T-helper 22 cell (primary cell): Measurements from ENCODE around the gene HPX.
A peak's percentile ranks its signal among the peaks of the same experiment; 100 is the strongest.

Experiments
- DNase-seq: peaks from one replicate; pipeline ENCODE4 v3.0.0-alpha.2; 2020; ENCODE audit warnings: low read depth

HPX gene

GRCh38 chr11:6458352-6459098 lies 17.7 kb upstream of the HPX start:
- DNase-seq, result no peak

- DNase-seq, result no peak
Measured at GRCh38 chr11:6457581-6458320, 17.0 kb upstream of the HPX start.

- DNase-seq, result no peak
Measured at GRCh38 chr11:6456361-6457073, 15.7 kb upstream of the HPX start.

- no peak for DNase-seq
Measured at GRCh38 chr11:6455070-6455469, 14.3 kb upstream of the HPX start.

- DNase-seq, result no peak
Measured at GRCh38 chr11:6453152-6453551, 12.4 kb upstream of the HPX start.

GRCh38 chr11:6452219-6452618 lies 11.4 kb upstream of the HPX start:
- DNase-seq, result no peak

GRCh38 chr11:6448574-6448973 lies 7.8 kb upstream of the HPX start:
- DNase-seq, result no peak

GRCh38 chr11:6443269-6444003 lies 2.6 kb upstream of the HPX start:
- DNase-seq, result peak; percentile 14

- no peak for DNase-seq
Measured at GRCh38 chr11:6442441-6442840, 1.7 kb upstream of the HPX start.

- no peak for DNase-seq
Measured at GRCh38 chr11:6438979-6439571, 1.7 kb downstream of the HPX start.

GRCh38 chr11:6437993-6438392 lies 2.8 kb downstream of the HPX start:
- no peak for DNase-seq

- no peak for DNase-seq
Measured at GRCh38 chr11:6437423-6437822, 3.4 kb downstream of the HPX start.

- no peak for DNase-seq
Measured at GRCh38 chr11:6433998-6434660, 6.7 kb downstream of the HPX start.

GRCh38 chr11:6431861-6432260 lies 8.9 kb downstream of the HPX start:
- no peak for DNase-seq

GRCh38 chr11:6427516-6427915 lies 13.3 kb downstream of the HPX start:
- no peak for DNase-seq

GRCh38 chr11:6420677-6421076 lies 20.1 kb downstream of the HPX start:
- DNase-seq, result no peak

- DNase-seq, result peak; percentile 55
Measured at GRCh38 chr11:6419009-6419631, 21.7 kb downstream of the HPX start, which contains the start of gene APBB1. Gene APBB1 (minus strand): TSS chr11:6419094. CDS start chr11:6411347, 7,747 bp downstream.

GRCh38 chr11:6418557-6419008 lies 22.2 kb downstream of the HPX start:
- DNase-seq, result no peak

- DNase-seq, result no peak
Measured at GRCh38 chr11:6417907-6418556, 22.8 kb downstream of the HPX start.

- no peak for DNase-seq
Measured at GRCh38 chr11:6415797-6416196, 25.0 kb downstream of the HPX start.
